PFSK-1 (cell line): ENCODE measurements around the gene RNF17.

ENCODE experiments used
- FOXP2 ChIP-seq: optimal IDR thresholded peaks from 2 replicates; pipeline ENCODE3; 2011; ENCODE audit warnings: borderline replicate concordance, control low read depth, inconsistent platforms; ENCODE audit not compliant: insufficient read depth; ENCODE audit errors: extremely low read length, extremely low read depth
- POLR2AphosphoS5 ChIP-seq: IDR thresholded peaks from 2 replicates; pipeline ENCODE4 v1.6.1; 2012; ENCODE audit warnings: low read depth, mild to moderate bottlenecking, control low read depth, low read length, moderate library complexity
- REST ChIP-seq, 2 experiments: IDR thresholded peaks; 2 replicates each; pipeline versions ENCODE4 v1.6.1 to v1.8.0; 2011 to 2012; ENCODE audit warnings: low read depth in 2 of 2, low read length in 2 of 2, control low read depth in 1 of 2, inconsistent platforms in 1 of 2, mild to moderate bottlenecking in 1 of 2, moderate library complexity in 1 of 2; ENCODE audit not compliant: insufficient read depth in 1 of 2
- SIN3A ChIP-seq: IDR thresholded peaks from 2 replicates; pipeline ENCODE4 v1.6.1; 2012; ENCODE audit warnings: mild to moderate bottlenecking, low read length, moderate library complexity, borderline replicate concordance; ENCODE audit not compliant: insufficient read depth
- TAF1 ChIP-seq: IDR thresholded peaks from 2 replicates; pipeline ENCODE4 v1.6.1; 2012; ENCODE audit warnings: low read length, control low read depth, borderline replicate concordance; ENCODE audit not compliant: insufficient read depth

The RNF17 gene

GRCh38 chr13:24863748-24864540, 100.0 kb downstream of the RNF17 start:
- TF ChIP-seq SIN3A (no peak), FOXP2 (no peak), REST (IDR thresholded peaks at IDR 0.05; ENCODE audit: insufficient read depth in 1 of 2, low read depth in 2 of 2, low read length in 2 of 2) (no peak), POLR2AphosphoS5 (no peak), TAF1 (no peak)

- TF ChIP-seq REST (IDR thresholded peaks at IDR 0.05; ENCODE audit: insufficient read depth in 1 of 2, low read depth in 2 of 2, low read length in 2 of 2) (no peak), SIN3A (no peak), FOXP2 (no peak), POLR2AphosphoS5 (no peak), TAF1 (no peak)
Observed at GRCh38 chr13:24864579-24864978, 100.6 kb downstream of the RNF17 start.

GRCh38 chr13:24865163-24865953, 101.4 kb downstream of the RNF17 start:
- TF ChIP-seq TAF1 (no peak), REST (IDR thresholded peaks at IDR 0.05; ENCODE audit: insufficient read depth in 1 of 2, low read depth in 2 of 2, low read length in 2 of 2) (no peak), POLR2AphosphoS5 (no peak), FOXP2 (no peak), SIN3A (no peak)

GRCh38 chr13:24866488-24866887, 102.5 kb downstream of the RNF17 start:
- no peak for TF ChIP-seq REST (IDR thresholded peaks at IDR 0.05; ENCODE audit: insufficient read depth in 1 of 2, low read depth in 2 of 2, low read length in 2 of 2)
- no peak for TF ChIP-seq POLR2AphosphoS5
- TF ChIP-seq FOXP2: no peak
